HG02938 (cell line): ENCODE measurements around the gene SDC1.

Experiments
- ATAC-seq: cut with Tn5 transposase; IDR thresholded peaks from one replicate; pipeline ENCODE4 v1.9.1; 2021; ENCODE audit warnings: mild to moderate bottlenecking, moderate library complexity; ENCODE audit not compliant: unreplicated experiment

The SDC1 gene

GRCh38 chr2:20156076-20156759 is 68.7 kb downstream of the SDC1 start:
- no peak for ATAC-seq

- no peak for ATAC-seq
Measured at GRCh38 chr2:20153131-20153851, 71.6 kb downstream of the SDC1 start.

- ATAC-seq = peak; percentile 50
Measured at GRCh38 chr2:20150806-20151571, 73.9 kb downstream of the SDC1 start.
